SK-N-SH (cell line): ENCODE data around the gene REXO1. TPM values are rescaled to one million over a fixed set of nuclear protein-coding genes. Genes with fewer than 3 reads are reported as not detected.
A peak's percentile ranks its signal among the peaks of the same experiment; 100 is the strongest.

Experiments
- CTCF ChIA-PET: fragments of 300-600, 350-600 bp; formaldehyde crosslinking; extraction: SDS; loops from one replicate; lab custom pipeline; 2021; lab: Yijun Ruan, JAX
- POLR2A ChIA-PET: fragments of 350-600 bp; sonication (Branson Sonifier 250); formaldehyde crosslinking; extraction: SDS; loops from one replicate; lab custom pipeline; 2020; ENCODE audit warnings: antibody characterized with exemption, inconsistent platforms; lab: Yijun Ruan, JAX
- DNase-seq: peaks from one replicate; pipeline ENCODE4 v3.0.0; 2012
- H2AFZ ChIP-seq: fragments of 200-600 bp; sonication (generic); 2 replicates; pipeline ENCODE4 v1.8.1; 2016; ENCODE audit warnings: antibody characterized with exemption, mild to moderate bottlenecking, low read depth
- H3F3A ChIP-seq: fragments of 200-600 bp; sonication (generic); replicated peaks from 2 replicates; pipeline ENCODE3; 2016; ENCODE audit warnings: antibody characterized with exemption, mild to moderate bottlenecking; ENCODE audit not compliant: insufficient read depth
- H3K27ac ChIP-seq, 2 experiments: fragments of 200-500 bp in 1 of 2; fragments of 200-600 bp in 1 of 2; sonication (Bioruptor generic) in 1 of 2; sonication (generic), shearing (Covaris generic) in 1 of 2; 2 replicates each; pipeline versions ENCODE4 v1.5.1 to v1.6.1; 2014 to 2016; ENCODE audit warnings: low read depth in 2 of 2, inconsistent platforms in 1 of 2, low read length in 1 of 2, mild to moderate bottlenecking in 1 of 2, mixed read lengths in 1 of 2
- H3K27me3 ChIP-seq: fragments of 200-600 bp; sonication (generic), shearing (Covaris generic); 2 replicates; pipeline ENCODE4 v1.6.1; 2016; ENCODE audit warnings: mixed run types; ENCODE audit not compliant: insufficient read depth
- H3K36me3 ChIP-seq, 2 experiments: fragments of 200-500 bp in 1 of 2; fragments of 200-600 bp in 1 of 2; sonication (Bioruptor generic) in 1 of 2; sonication (generic) in 1 of 2; replicated peaks in 1 of 2; 2 replicates each; pipeline versions ENCODE3 to v1.5.1; 2014 to 2016; ENCODE audit warnings: low read length in 1 of 2, mild to moderate bottlenecking in 1 of 2; ENCODE audit not compliant: insufficient read depth in 2 of 2, control insufficient read depth in 1 of 2
- H3K4me1 ChIP-seq, 2 experiments: fragments of 200-500 bp in 1 of 2; fragments of 200-600 bp in 1 of 2; sonication (Bioruptor generic) in 1 of 2; sonication (generic), shearing (Covaris generic) in 1 of 2; 2 replicates each; pipeline versions ENCODE4 v1.5.1 to v1.6.1; 2014 to 2016; ENCODE audit warnings: low read depth in 1 of 2, low read length in 1 of 2, mixed run types in 1 of 2; ENCODE audit not compliant: insufficient read depth in 2 of 2, control insufficient read depth in 1 of 2
- H3K4me2 ChIP-seq: fragments of 200-600 bp; sonication (generic), shearing (Covaris generic); 2 replicates; pipeline ENCODE4 v1.6.1; 2017; ENCODE audit warnings: mixed run types
- H3K4me3 ChIP-seq, 2 experiments: fragments of 200-500 bp in 1 of 2; fragments of 200-600 bp in 1 of 2; sonication (Bioruptor generic) in 1 of 2; sonication (generic), shearing (Covaris generic) in 1 of 2; 2 replicates each; pipeline versions ENCODE4 v1.5.1 to v1.8.1; 2014 to 2016; ENCODE audit warnings: low read depth in 2 of 2, inconsistent platforms in 1 of 2, low read length in 1 of 2, mild to moderate bottlenecking in 1 of 2, mixed read lengths in 1 of 2, moderate library complexity in 1 of 2
- H3K79me2 ChIP-seq: fragments of 200-600 bp; sonication (generic); 2 replicates; pipeline ENCODE4 v1.8.1; 2017; ENCODE audit warnings: mild to moderate bottlenecking; ENCODE audit not compliant: insufficient read depth
- H3K9ac ChIP-seq: fragments of 200-600 bp; sonication (generic); 2 replicates; pipeline ENCODE4 v1.6.1; 2017; ENCODE audit warnings: mixed run types
- H3K9me2 ChIP-seq: fragments of 200-600 bp; sonication (generic); 2 replicates; pipeline ENCODE4 v1.6.1; 2017; ENCODE audit warnings: mixed run types
- H3K9me3 ChIP-seq: fragments of 200-600 bp; sonication (generic); 2 replicates; pipeline ENCODE4 v1.6.1; 2017; ENCODE audit warnings: mixed run types, mild to moderate bottlenecking, moderate library complexity
- H4K20me1 ChIP-seq: fragments of 200-600 bp; sonication (generic); 2 replicates; pipeline ENCODE4 v1.6.1; 2017; ENCODE audit warnings: mild to moderate bottlenecking, mixed run types; ENCODE audit not compliant: insufficient read depth
- ELF1 ChIP-seq: IDR thresholded peaks from 2 replicates; pipeline ENCODE4 v1.4.0; 2012
- EP300 ChIP-seq, 2 experiments: IDR thresholded peaks; 2 replicates each; pipeline versions ENCODE4 v1.4.0 to v1.6.1; 2012; ENCODE audit warnings: borderline replicate concordance in 1 of 2, low read depth in 1 of 2, low read length in 1 of 2
- FOSL2 ChIP-seq: IDR thresholded peaks from 2 replicates; pipeline ENCODE4 v1.4.0; 2012; ENCODE audit warnings: low read depth, mild to moderate bottlenecking, moderate library complexity, borderline replicate concordance
- FOXJ3 ChIP-seq: sonication (generic); formaldehyde crosslinking; IDR thresholded peaks from 2 replicates; pipeline ENCODE4 v1.5.1; 2020; ENCODE audit warnings: mild to moderate bottlenecking, missing genetic modification reagents
- FOXM1 ChIP-seq: IDR thresholded peaks from 2 replicates; pipeline ENCODE4 v1.4.0; 2012; ENCODE audit warnings: low read depth, mild to moderate bottlenecking
- GABPA ChIP-seq: IDR thresholded peaks from 2 replicates; pipeline ENCODE4 v1.4.0; 2012; ENCODE audit warnings: low read depth, mild to moderate bottlenecking
- JUND ChIP-seq: IDR thresholded peaks from 2 replicates; pipeline ENCODE4 v1.4.0; 2012
- MEF2A ChIP-seq: IDR thresholded peaks from 2 replicates; pipeline ENCODE4 v1.4.0; 2012; ENCODE audit warnings: low read depth, borderline replicate concordance
- REST ChIP-seq: IDR thresholded peaks from 2 replicates; pipeline ENCODE4 v1.6.1; 2012; ENCODE audit warnings: mild to moderate bottlenecking, low read depth, low read length, moderate library complexity
- RFX5 ChIP-seq: IDR thresholded peaks from 2 replicates; pipeline ENCODE4 v1.6.1; 2012; ENCODE audit warnings: mild to moderate bottlenecking, improper control_type of control experiment, low read length
- RXRA ChIP-seq: IDR thresholded peaks from 2 replicates; pipeline ENCODE4 v1.4.0; 2012; ENCODE audit warnings: low read depth, mild to moderate bottlenecking, borderline replicate concordance
- SIN3A ChIP-seq: IDR thresholded peaks from 2 replicates; pipeline ENCODE4 v1.6.1; 2012; ENCODE audit warnings: low read depth, mild to moderate bottlenecking, low read length, moderate library complexity, borderline replicate concordance
- TAF1 ChIP-seq: IDR thresholded peaks from 2 replicates; pipeline ENCODE4 v1.6.1; 2012; ENCODE audit warnings: low read depth, mild to moderate bottlenecking, low read length, moderate library complexity, borderline replicate concordance
- TEAD4 ChIP-seq: IDR thresholded peaks from 2 replicates; pipeline ENCODE4 v1.4.0; 2012; ENCODE audit warnings: mild to moderate bottlenecking, borderline replicate concordance; ENCODE audit not compliant: insufficient read depth
- USF1 ChIP-seq: IDR thresholded peaks from 2 replicates; pipeline ENCODE4 v1.4.0; 2012; ENCODE audit warnings: low read depth, borderline replicate concordance
- USF2 ChIP-seq: fragments of 150-350 bp; IDR thresholded peaks from 2 replicates; pipeline ENCODE4 v1.6.1; 2017; ENCODE audit warnings: antibody characterized with exemption, low read length, low read depth, borderline replicate concordance
- WGBS: methylation state at CpG from one replicate; pipeline ENCODE4 v1.1.6; 2017; ENCODE audit warnings: low lambda C conversion rate; 5-methylcytosine and 5-hydroxymethylcytosine counted together
- polyA plus RNA-seq, 3 experiments: library from polyadenylated mRNA; depleted of rRNA; stranded (reverse); fragments of >200 nt; gene quantifications; 2 replicates each; pipeline ENCODE4 v1.2.3, GENCODE V29; 2012
- TF ChIP-seq, protein P1 (sequence below): IDR thresholded peaks from 2 replicates; pipeline ENCODE4; 2012
- TF ChIP-seq, protein P2 (sequence below): IDR thresholded peaks from 2 replicates; pipeline ENCODE4 v1.4.0; 2012; ENCODE audit warnings: low read depth

Gene REXO1
- polyA plus RNA-seq, 1 of the 3 experiments (the other 2 are of a cell fraction), result 18.8 TPM

GRCh38 chr19:1856345-1856697 is 8.0 kb upstream of the REXO1 start (continued):
- TF ChIP-seq FOXJ3 (CRISPR knock-in tag) (no peak), JUND (no peak), REST (no peak)

GRCh38 chr19:1855828-1856255 is 7.6 kb upstream of the REXO1 start:
- TF ChIP-seq ELF1, result no peak
- TF ChIP-seq FOSL2, result no peak
- TF ChIP-seq USF2, result no peak
- TF ChIP-seq RFX5, result no peak
- no peak for TF ChIP-seq GABPA
- no peak for TF ChIP-seq FOXM1
- no peak for TF ChIP-seq TEAD4
- no peak for TF ChIP-seq EP300 (IDR thresholded peaks at IDR 0.05; ENCODE audit: borderline replicate concordance in 1 of 2, low read depth in 1 of 2, low read length in 1 of 2)
- TF ChIP-seq USF1, result no peak
- TF ChIP-seq, protein P1, sequence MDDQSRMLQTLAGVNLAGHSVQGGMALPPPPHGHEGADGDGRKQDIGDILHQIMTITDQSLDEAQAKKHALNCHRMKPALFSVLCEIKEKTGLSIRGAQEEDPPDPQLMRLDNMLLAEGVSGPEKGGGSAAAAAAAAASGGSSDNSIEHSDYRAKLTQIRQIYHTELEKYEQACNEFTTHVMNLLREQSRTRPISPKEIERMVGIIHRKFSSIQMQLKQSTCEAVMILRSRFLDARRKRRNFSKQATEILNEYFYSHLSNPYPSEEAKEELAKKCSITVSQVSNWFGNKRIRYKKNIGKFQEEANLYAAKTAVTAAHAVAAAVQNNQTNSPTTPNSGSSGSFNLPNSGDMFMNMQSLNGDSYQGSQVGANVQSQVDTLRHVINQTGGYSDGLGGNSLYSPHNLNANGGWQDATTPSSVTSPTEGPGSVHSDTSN, result no peak
- TF ChIP-seq, protein P2, sequence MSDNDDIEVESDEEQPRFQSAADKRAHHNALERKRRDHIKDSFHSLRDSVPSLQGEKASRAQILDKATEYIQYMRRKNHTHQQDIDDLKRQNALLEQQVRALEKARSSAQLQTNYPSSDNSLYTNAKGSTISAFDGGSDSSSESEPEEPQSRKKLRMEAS, result no peak
- TF ChIP-seq SIN3A, result no peak
- TF ChIP-seq MEF2A, result no peak
- TF ChIP-seq TAF1, result no peak
- TF ChIP-seq RXRA, result no peak
- TF ChIP-seq JUND, result no peak
- H3K4me3 ChIP-seq, result peak overlapping the region in 1 of 2 experiments; percentile 27; a peak in 2 of 4 replicates
- peaks cover 97% of the 10 kb centered on the region for H4K20me1 ChIP-seq
- CTCF ChIA-PET, result interaction anchor here (0.6 to 2.4 kb wide), 7 partner anchors 9 to 884 kb away, joined by 3 to 15 read pairs (median 3); no protein-coding TSS in a partner anchor
- H3K9me2 ChIP-seq, result no peaks in the 10 kb centered on the region
- peak overlapping the region; percentile 47; the same call in 1 of the 2 replicates for H3K9ac ChIP-seq
- WGBS, result 50% methylated on average over 9 of the region's 13 CpGs
- DNase-seq, result no peak
- peaks cover 97% of the 10 kb centered on the region for H3K79me2 ChIP-seq
- POLR2A ChIA-PET, result interaction anchor here (1.0 kb wide), 1 partner anchor 9 kb away, joined by 3 read pairs; no protein-coding TSS in a partner anchor
- peaks cover 31 to 55% of the 10 kb centered on the region in 2 experiments; a peak in 3 of 4 replicates for H3K4me1 ChIP-seq
- H3K27ac ChIP-seq, result peak overlapping the region; percentile 46 to 87
- no peaks in the 10 kb centered on the region for H3K9me3 ChIP-seq
- no peak overlapping the region for H2AFZ ChIP-seq
- no peaks in the 10 kb centered on the region for H3K27me3 ChIP-seq
- H3F3A ChIP-seq, result peaks cover 12% of the 10 kb centered on the region
- H3K4me2 ChIP-seq, result peak overlapping the region; percentile 73
- H3K36me3 ChIP-seq, result peaks cover 0 to 3% of the 10 kb centered on the region in 2 experiments
